Astrocyte of the cerebellum (primary cell): ENCODE data around the gene FSTL4.

Experiments
- DNase-seq: peaks from one replicate; pipeline ENCODE4 v3.0.0-alpha.2; 2011; ENCODE audit warnings: low read depth
- H3K4me3 ChIP-seq: 2 replicates; pipeline ENCODE4 v1.5.1; 2011; ENCODE audit warnings: mild to moderate bottlenecking, low read depth, low read length, moderate library complexity
- CTCF ChIP-seq: IDR thresholded peaks from 2 replicates; pipeline ENCODE4 v1.5.1; 2012; ENCODE audit warnings: low read length, low read depth, moderate library complexity, mild to moderate bottlenecking; ENCODE audit errors: missing control alignments
- in situ Hi-C: cut with HindIII; loops from 2 replicates; pipeline ENCODE4 v1.10.0; 2017; ENCODE audit warnings: low sequenced_read_pairs

The FSTL4 gene

GRCh38 chr5:133261993-133262392, 350.3 kb downstream of the FSTL4 start:
- H3K4me3 ChIP-seq: no peak overlapping the region
- no peak for TF ChIP-seq CTCF
- DNase-seq: no peak
- in situ Hi-C loops: no loop called here

- H3K4me3 ChIP-seq: no peak overlapping the region
- no peak for DNase-seq
- peak; percentile 27 for TF ChIP-seq CTCF
- in situ Hi-C loops: no loop called here
Observed at GRCh38 chr5:133260715-133261114, 351.6 kb downstream of the FSTL4 start.

DNA sequence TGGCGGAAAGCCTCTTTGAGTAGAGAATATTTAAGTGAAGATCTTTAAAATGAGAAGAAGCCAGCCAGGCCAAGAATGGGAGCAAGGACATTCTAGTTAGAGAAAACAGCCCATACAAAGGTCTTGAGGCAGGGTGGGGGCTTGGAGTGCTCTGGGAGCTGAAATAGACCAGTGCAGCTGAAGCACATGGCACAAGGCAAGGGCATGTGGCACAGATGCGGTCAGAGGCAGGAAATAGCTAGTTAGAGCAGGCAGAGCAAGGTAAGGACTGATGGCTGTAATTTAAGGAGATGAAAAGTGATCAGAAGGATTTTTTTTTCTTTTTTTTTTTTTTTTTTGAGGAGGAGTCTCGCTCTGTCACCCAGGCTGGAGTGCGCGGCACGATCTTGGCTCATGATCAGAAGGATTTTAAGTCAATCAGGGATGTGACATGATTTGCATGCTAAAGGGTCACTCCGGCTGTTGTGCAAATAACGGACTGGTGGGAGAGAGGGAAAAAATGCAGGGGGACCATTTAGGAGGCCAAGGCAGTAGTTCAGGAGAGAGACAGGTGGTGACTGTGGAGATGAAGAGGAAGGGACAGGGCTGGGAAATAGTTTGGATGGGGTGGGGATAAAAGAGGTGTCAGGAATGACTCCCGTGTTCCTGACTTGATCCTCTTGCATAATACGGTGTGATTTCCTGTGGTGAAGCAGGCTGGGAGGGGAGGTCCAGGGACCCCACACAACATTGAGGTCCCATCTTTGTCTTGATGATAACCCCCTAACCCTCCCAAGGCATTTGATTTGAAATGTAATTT, 352.9 kb downstream of the FSTL4 start:
- no peak overlapping the region for H3K4me3 ChIP-seq
- in situ Hi-C loops: no loop called here
- DNase-seq: no peak
- no peak for TF ChIP-seq CTCF

- DNase-seq: no peak
- in situ Hi-C loops: no loop called here
- no peak overlapping the region for H3K4me3 ChIP-seq
- TF ChIP-seq CTCF: no peak
Observed at GRCh38 chr5:133257977-133258376, 354.4 kb downstream of the FSTL4 start.

- H3K4me3 ChIP-seq: no peak overlapping the region
- in situ Hi-C loops: no loop called here
- TF ChIP-seq CTCF: no peak
- DNase-seq: no peak
Observed at GRCh38 chr5:133256276-133256675, 356.1 kb downstream of the FSTL4 start.

DNA sequence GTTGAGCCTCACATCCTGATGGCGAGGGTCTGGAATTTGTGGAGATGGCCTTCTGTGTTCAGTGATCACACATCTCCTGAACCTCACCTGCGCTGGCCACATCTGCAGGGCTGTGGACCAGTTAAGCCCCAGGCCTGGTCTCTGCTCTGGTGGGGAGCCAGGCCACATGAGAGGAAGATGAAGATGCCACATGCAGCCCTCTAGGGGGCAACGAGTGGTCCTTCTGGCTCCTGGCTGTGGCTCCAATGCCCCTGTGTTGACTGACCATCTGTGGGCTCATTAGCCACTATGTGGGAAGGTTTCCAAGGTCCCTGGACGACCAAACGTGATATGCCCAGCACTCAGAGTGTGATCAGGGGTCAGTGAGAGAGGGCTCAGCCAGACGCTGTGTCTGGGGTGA, 357.5 kb downstream of the FSTL4 start:
- no peak for TF ChIP-seq CTCF
- no peak for DNase-seq
- H3K4me3 ChIP-seq: no peak overlapping the region
- in situ Hi-C loops: no loop called here
